ENCODE measurements around the gene PCSK6. TPM values are rescaled to one million over a fixed set of nuclear protein-coding genes. Genes with fewer than 3 reads are reported as not detected.

PCSK6 gene
- total RNA-seq, 4 donors from 2014 or later, result 4.0 to 28.6 (median 17.5) TPM

DNA sequence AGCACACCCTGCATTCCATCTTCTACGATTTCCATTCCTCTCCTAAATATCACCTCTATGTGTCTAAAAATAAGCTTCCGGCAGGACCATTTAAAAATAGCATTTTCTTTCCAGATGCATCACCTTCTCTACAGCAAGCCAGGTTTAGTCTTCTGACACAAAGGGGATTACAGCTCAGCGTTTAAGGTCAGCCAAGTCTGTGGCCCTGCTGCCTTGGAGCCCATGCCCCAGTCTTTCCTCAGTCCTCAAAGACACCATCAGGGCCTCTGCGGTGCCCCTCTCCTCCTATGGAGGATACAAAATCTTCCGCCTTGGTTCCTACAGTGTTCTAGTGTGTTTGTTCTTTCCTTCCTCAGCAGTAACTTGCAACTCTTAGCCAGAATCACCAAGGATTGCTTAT lies 216.0 kb downstream of the PCSK6 start:
- no peaks in the 10 kb centered on the region for H3K9me3 ChIP-seq
- H3K4me1 ChIP-seq, result peaks cover 9 to 14% of the 10 kb centered on the region in 2 donors
- no peak for TF ChIP-seq POLR2A (IDR thresholded peaks at IDR 0.05)
- TF ChIP-seq, protein P1, sequence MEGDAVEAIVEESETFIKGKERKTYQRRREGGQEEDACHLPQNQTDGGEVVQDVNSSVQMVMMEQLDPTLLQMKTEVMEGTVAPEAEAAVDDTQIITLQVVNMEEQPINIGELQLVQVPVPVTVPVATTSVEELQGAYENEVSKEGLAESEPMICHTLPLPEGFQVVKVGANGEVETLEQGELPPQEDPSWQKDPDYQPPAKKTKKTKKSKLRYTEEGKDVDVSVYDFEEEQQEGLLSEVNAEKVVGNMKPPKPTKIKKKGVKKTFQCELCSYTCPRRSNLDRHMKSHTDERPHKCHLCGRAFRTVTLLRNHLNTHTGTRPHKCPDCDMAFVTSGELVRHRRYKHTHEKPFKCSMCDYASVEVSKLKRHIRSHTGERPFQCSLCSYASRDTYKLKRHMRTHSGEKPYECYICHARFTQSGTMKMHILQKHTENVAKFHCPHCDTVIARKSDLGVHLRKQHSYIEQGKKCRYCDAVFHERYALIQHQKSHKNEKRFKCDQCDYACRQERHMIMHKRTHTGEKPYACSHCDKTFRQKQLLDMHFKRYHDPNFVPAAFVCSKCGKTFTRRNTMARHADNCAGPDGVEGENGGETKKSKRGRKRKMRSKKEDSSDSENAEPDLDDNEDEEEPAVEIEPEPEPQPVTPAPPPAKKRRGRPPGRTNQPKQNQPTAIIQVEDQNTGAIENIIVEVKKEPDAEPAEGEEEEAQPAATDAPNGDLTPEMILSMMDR (IDR thresholded peaks at IDR 0.05), result no peak
- no peaks in the 10 kb centered on the region for H3K27me3 ChIP-seq
- no peak for DNase-seq
- WGBS, 2 donors, result 77 to 86% methylated on average over 5 of the region's 5 CpGs
- no peak overlapping the region for H3K4me3 ChIP-seq (replicated peaks in 1 of 3)
- H3K36me3 ChIP-seq, result peaks cover 54 to 59% of the 10 kb centered on the region in 2 donors
- H3K27ac ChIP-seq, result no peak overlapping the region
- intact Hi-C loops (cut with DNase I), result loop anchor here (5.0 kb wide), 1 partner anchor 351 kb away; no protein-coding TSS in a partner anchor

DNA sequence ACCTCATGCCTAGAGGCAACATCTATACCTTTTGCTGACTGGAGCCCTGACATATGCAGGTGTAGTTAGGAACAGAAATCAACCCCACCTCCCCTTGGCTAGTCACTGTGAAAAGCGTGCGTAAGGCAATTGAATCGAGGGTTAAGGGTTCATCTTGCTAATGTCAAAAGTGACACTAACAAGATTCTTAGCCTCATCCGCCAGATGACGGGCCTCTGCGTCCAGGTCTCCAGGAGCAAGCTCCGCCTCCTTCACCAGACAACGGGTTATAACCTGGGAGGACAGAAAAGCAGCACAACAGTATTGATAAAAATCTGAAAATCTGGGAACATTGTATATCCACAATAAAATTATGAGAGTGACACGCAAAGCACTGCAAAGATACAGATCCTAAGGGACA lies 216.9 kb downstream of the PCSK6 start:
- no peaks in the 10 kb centered on the region for H3K27me3 ChIP-seq
- no peaks in the 10 kb centered on the region for H3K9me3 ChIP-seq
- 89 to 95% methylated on average over 9 of the region's 9 CpGs for WGBS, 2 donors
- H3K27ac ChIP-seq, result no peak overlapping the region
- intact Hi-C loops (cut with DNase I), result loop anchor here (5.0 kb wide), 1 partner anchor 350 kb away; no protein-coding TSS in a partner anchor
- peaks cover 54 to 59% of the 10 kb centered on the region in 2 donors for H3K36me3 ChIP-seq
- TF ChIP-seq, protein P1 (IDR thresholded peaks at IDR 0.05), result no peak
- no peak for TF ChIP-seq POLR2A (IDR thresholded peaks at IDR 0.05)
- DNase-seq, result no peak
- H3K4me3 ChIP-seq (replicated peaks in 1 of 3), result no peak overlapping the region
- peaks cover 9 to 11% of the 10 kb centered on the region in 2 donors for H3K4me1 ChIP-seq

DNA sequence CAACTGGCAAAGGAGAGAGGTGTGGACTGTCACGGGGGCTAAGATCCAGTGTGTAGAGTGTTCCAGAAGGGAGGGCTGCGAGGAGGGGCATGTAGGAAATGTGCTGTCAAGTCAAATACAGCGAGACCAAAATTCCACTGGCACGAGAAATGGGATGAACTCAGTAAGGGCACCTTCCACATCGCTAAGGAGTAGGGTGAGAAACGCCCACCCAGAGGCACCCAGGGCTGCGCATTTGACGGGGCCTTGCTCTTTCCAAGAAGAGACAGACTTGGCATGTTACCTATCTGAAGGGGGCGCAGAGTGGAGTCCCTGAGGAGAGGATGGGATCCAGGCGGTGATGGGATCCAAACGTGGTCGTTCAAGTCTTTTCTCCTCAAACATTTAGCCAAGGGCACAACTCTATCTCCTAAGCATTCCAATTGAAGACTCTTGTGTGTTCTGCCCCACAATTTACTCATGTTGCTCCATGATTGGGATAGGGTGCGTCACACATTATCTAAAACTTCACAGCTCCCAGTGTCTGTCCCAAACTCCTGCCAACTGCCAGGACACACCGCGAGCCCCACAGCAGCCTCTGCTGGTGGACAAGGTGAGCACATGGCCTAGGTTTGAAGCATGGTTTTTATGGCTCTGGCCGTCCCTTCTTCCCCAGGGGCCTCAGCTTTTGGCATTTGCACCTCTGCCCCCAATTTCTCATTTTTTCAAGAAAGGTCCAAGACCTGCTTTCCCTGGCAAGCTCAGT lies 219.9 kb downstream of the PCSK6 start:
- H3K4me3 ChIP-seq (replicated peaks in 1 of 3), result no peak overlapping the region
- peaks cover 48 to 50% of the 10 kb centered on the region in 2 donors for H3K36me3 ChIP-seq
- H3K9me3 ChIP-seq, result no peaks in the 10 kb centered on the region
- WGBS, 2 donors, result 86 to 93% methylated on average over 16 of the region's 16 CpGs
- no peak for DNase-seq
- no peak overlapping the region for H3K27ac ChIP-seq
- peaks cover 0 to 8% of the 10 kb centered on the region in 2 donors for H3K4me1 ChIP-seq
- no peaks in the 10 kb centered on the region for H3K27me3 ChIP-seq
- TF ChIP-seq, protein P1 (IDR thresholded peaks at IDR 0.05), result peak in 1 of 6 experiments; percentile 5
- no peak for TF ChIP-seq POLR2A (IDR thresholded peaks at IDR 0.05)
- intact Hi-C loops (cut with DNase I), result loop anchor here (5.0 kb wide), 1 partner anchor 347 kb away; no protein-coding TSS in a partner anchor

DNA sequence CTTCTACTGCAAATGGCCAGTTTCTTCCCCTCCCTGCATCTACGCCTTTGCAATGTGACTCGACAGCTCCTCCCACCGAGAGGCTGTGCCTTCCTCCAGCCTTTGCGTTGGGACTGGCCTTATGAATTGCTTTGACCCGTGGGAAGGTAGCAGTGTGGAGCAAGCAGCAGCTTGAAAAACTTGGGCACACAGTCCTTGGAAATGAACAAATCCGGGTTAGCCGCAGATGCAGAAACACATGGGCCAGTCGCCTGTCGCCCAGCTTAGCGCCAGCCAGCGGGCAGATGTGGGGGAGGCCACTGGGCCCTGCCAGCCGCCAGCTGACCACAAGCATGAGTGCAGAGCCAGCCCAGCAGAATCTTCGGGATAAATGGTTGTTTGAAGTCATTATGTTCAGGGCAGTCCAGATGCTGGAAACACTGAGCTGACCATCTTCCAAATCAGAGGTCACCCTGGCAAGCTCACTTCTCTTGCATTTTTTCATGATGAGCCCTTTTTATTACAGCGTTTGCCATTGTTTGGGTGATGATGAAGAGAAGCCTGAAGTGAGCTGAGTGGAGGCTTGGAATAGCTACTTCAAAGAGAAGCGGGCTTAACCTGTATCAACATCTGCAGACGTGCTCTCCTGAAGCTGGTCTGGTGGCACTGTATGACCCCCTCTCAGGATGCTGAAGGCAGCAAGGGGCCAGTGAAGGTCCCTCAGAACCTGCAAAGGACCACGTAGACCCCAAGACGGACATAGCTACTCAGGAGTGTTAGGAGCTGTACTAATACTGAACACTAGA lies 222.0 kb downstream of the PCSK6 start:
- Histone ChIP-seq H3K4me3 (replicated peaks in 1 of 3) (no peak overlapping the region), H3K9me3 (no peaks in the 10 kb centered on the region), H3K27me3 (no peaks in the 10 kb centered on the region), H3K27ac (peak overlapping the region in 1 of 3 donors; percentile 35), H3K4me1 (peaks cover 0 to 8% of the 10 kb centered on the region in 2 donors), H3K36me3 (peaks cover 27 to 29% of the 10 kb centered on the region in 2 donors)
- 54 to 55% methylated on average over 18 of the region's 18 CpGs for WGBS, 2 donors
- TF ChIP-seq, protein P1 (IDR thresholded peaks at IDR 0.05), result no peak
- peak in 1 of 2 donors; percentile 7 for TF ChIP-seq POLR2A (IDR thresholded peaks at IDR 0.05)
- intact Hi-C loops (cut with DNase I), result no loop called here
- no peak for DNase-seq
